HCT116 (cell line): ENCODE measurements around the gene CACNA1E. TPM values are rescaled to one million over a fixed set of nuclear protein-coding genes. Genes with fewer than 3 reads are reported as not detected.

Experiments
- ATAC-seq: fragments of 200-7000 bp; cut with Tn5 transposase; 2 replicates; pipeline ENCODE4 v1.9.1; 2020; ENCODE audit warnings: mild to moderate bottlenecking, moderate library complexity
- BruUV-seq: library from RNA; stranded (reverse); fragments of 400-500 nt; replicated peaks from 2 replicates; lab custom pipeline; 2021; lab: Mats Ljungman, UMichigan
- CTCF ChIA-PET: fragments of 300-600 bp; sonication (Branson Sonifier 250); formaldehyde crosslinking; loops from one replicate; lab custom pipeline; 2021; ENCODE audit warnings: antibody characterized with exemption; lab: Charles Lee
- POLR2A ChIA-PET: fragments of 300-600, 350-600 bp; sonication (Branson Sonifier 250); formaldehyde crosslinking; loops from one replicate; lab custom pipeline; 2021; ENCODE audit warnings: antibody characterized with exemption; lab: Charles Lee
- RAD21 ChIA-PET, 2 experiments: fragments of 300-600 bp; sonication (Branson Sonifier 250); formaldehyde crosslinking; loops; one replicate each; lab custom pipeline; 2023; ENCODE audit warnings: low total read pairs in 2 of 2; ENCODE audit not compliant: uncharacterized antibody in 2 of 2, unreplicated experiment in 2 of 2, low non-redundant PET in 1 of 2; lab: Charles Lee
- DNase-seq: peaks from one replicate; pipeline ENCODE4 v3.0.0-alpha.2; 2010; ENCODE audit warnings: low read depth, low spot score
- H2AFZ ChIP-seq: fragments of 200-600 bp; shearing (Covaris generic), sonication (generic); 2 replicates; pipeline ENCODE4 v1.6.1; 2017; ENCODE audit warnings: low read depth, mixed run types, mixed read lengths, antibody characterized with exemption, low read length; ENCODE audit not compliant: poor library complexity, severe bottlenecking
- H3K27ac ChIP-seq: 2 replicates; pipeline ENCODE4 v1.5.1; 2012; ENCODE audit warnings: low read depth, low read length
- H3K27me3 ChIP-seq: fragments of 200-600 bp; sonication (generic); 2 replicates; pipeline ENCODE4 v1.6.1; 2016; ENCODE audit warnings: mixed run types, low read length, mixed read lengths; ENCODE audit not compliant: insufficient read depth
- H3K36me3 ChIP-seq, 2 experiments: fragments of 200-500 bp in 1 of 2; fragments of 200-600 bp in 1 of 2; sonication (Bioruptor generic) in 1 of 2; sonication (generic) in 1 of 2; 2 replicates each; pipeline versions ENCODE4 v1.5.1 to v1.6.1; 2014 to 2016; ENCODE audit warnings: low read length in 2 of 2, inconsistent platforms in 1 of 2, mixed read lengths in 1 of 2, mixed run types in 1 of 2; ENCODE audit not compliant: insufficient read depth in 2 of 2, control insufficient read depth in 1 of 2
- H3K4me1 ChIP-seq, 2 experiments: fragments of 200-600 bp in 1 of 2; sonication (generic) in 1 of 2; 2 replicates each; pipeline versions ENCODE4 v1.5.1 to v1.6.1; 2012 to 2017; ENCODE audit warnings: low read length in 2 of 2, inconsistent platforms in 1 of 2, mild to moderate bottlenecking in 1 of 2, mixed read lengths in 1 of 2, mixed run types in 1 of 2, moderate library complexity in 1 of 2; ENCODE audit not compliant: insufficient read depth in 2 of 2, control insufficient read depth in 1 of 2
- H3K4me2 ChIP-seq: fragments of 200-600 bp; sonication (generic); 2 replicates; pipeline ENCODE4 v1.6.1; 2017; ENCODE audit warnings: mixed run types, low read length, mixed read lengths
- H3K4me3 ChIP-seq, 2 experiments: fragments of 200-600 bp in 1 of 2; sonication (generic) in 1 of 2; replicated peaks in 1 of 2; 2 replicates each; pipeline ENCODE4 v1.5.1; 2011 to 2016; ENCODE audit warnings: low read length in 2 of 2, control low read depth in 1 of 2, low read depth in 1 of 2, mild to moderate bottlenecking in 1 of 2, mixed read lengths in 1 of 2, mixed run types in 1 of 2
- H3K79me2 ChIP-seq: fragments of 200-600 bp; sonication (generic); 2 replicates; pipeline ENCODE4 v1.6.1; 2017; ENCODE audit warnings: mild to moderate bottlenecking, mixed run types, low read length, moderate library complexity, mixed read lengths; ENCODE audit not compliant: insufficient read depth
- H3K9ac ChIP-seq: fragments of 200-600 bp; sonication (generic); 2 replicates; pipeline ENCODE4 v1.6.1; 2016; ENCODE audit warnings: low read length, mixed read lengths
- H3K9me2 ChIP-seq: fragments of 200-600 bp; sonication (generic), shearing (Covaris generic); 2 replicates; pipeline ENCODE4 v1.6.1; 2017; ENCODE audit warnings: mixed run types, mild to moderate bottlenecking, moderate library complexity; ENCODE audit not compliant: insufficient read depth
- H3K9me3 ChIP-seq, 2 experiments: fragments of 200-500 bp in 1 of 2; fragments of 200-600 bp in 1 of 2; sonication (Bioruptor generic) in 1 of 2; sonication (generic) in 1 of 2; 2 replicates each; pipeline ENCODE4 v1.6.1; 2014 to 2017; ENCODE audit warnings: low read length in 2 of 2, mixed read lengths in 2 of 2, inconsistent platforms in 1 of 2, low read depth in 1 of 2, mild to moderate bottlenecking in 1 of 2, mixed run types in 1 of 2, moderate library complexity in 1 of 2; ENCODE audit not compliant: control insufficient read depth in 1 of 2, insufficient read depth in 1 of 2
- H4K20me1 ChIP-seq: fragments of 200-600 bp; sonication (generic), shearing (Covaris generic); 2 replicates; pipeline ENCODE4 v1.6.1; 2017; ENCODE audit warnings: mixed run types, mild to moderate bottlenecking, moderate library complexity; ENCODE audit not compliant: insufficient read depth
- EGR1 ChIP-seq: IDR thresholded peaks from 2 replicates; pipeline ENCODE4 v1.6.1; 2012; ENCODE audit warnings: low read depth
- ELF1 ChIP-seq: IDR thresholded peaks from 2 replicates; pipeline ENCODE4 v1.6.1; 2012; ENCODE audit warnings: low read depth, borderline replicate concordance
- EZH2 ChIP-seq: fragments of 200-600 bp; sonication (generic); IDR thresholded peaks from 2 replicates; pipeline ENCODE4 v1.6.1; 2017; ENCODE audit warnings: antibody characterized with exemption, mixed run types
- EZH2phosphoT487 ChIP-seq: fragments of 200-600 bp; IDR thresholded peaks from 2 replicates; pipeline ENCODE4 v1.6.1; 2018; ENCODE audit warnings: antibody characterized with exemption, borderline replicate concordance
- POLR2A ChIP-seq: IDR thresholded peaks from 2 replicates; pipeline ENCODE4 v1.7.0; 2011; ENCODE audit warnings: borderline replicate concordance; ENCODE audit not compliant: insufficient read depth, insufficient read length; ENCODE audit errors: extremely low read depth
- POLR2AphosphoS5 ChIP-seq: IDR thresholded peaks from 2 replicates; pipeline ENCODE4 v1.6.1; 2011; ENCODE audit warnings: mild to moderate bottlenecking, low read depth, low read length, moderate library complexity
- RAD21 ChIP-seq: IDR thresholded peaks from 2 replicates; pipeline ENCODE4 v1.6.1; 2012; ENCODE audit warnings: low read depth, mild to moderate bottlenecking
- SP1 ChIP-seq: IDR thresholded peaks from 2 replicates; pipeline ENCODE4 v1.6.1; 2012; ENCODE audit warnings: low read depth
- YY1 ChIP-seq: IDR thresholded peaks from 2 replicates; pipeline ENCODE4 v1.6.1; 2011; ENCODE audit warnings: low read length, low read depth, moderate library complexity, mild to moderate bottlenecking; ENCODE audit not compliant: insufficient replicate concordance; ENCODE audit errors: extremely low read depth
- ZFX ChIP-seq: fragments of 450-650 bp; IDR thresholded peaks from 2 replicates; pipeline ENCODE4 v1.6.1; 2017
- intact Hi-C: fragments of 100-400 bp; cut with micrococcal nuclease; formaldehyde crosslinking; loops from 2 replicates; pipeline ENCODE4 v1.10.0; 2022
- total RNA-seq: library from RNA; stranded (reverse); gene quantifications from one replicate; pipeline ENCODE4 v1.2.1, GENCODE V29; 2021; ENCODE audit not compliant: unreplicated experiment
- TF ChIP-seq, protein P1 (sequence below), 3 experiments: fragments of 200-600 bp in 1 of 3; sonication (generic) in 1 of 3; IDR thresholded peaks in 2 of 3; conservative IDR thresholded peaks in 1 of 3; 2 replicates each; pipeline ENCODE4 v1.5.1; 2012 to 2017; ENCODE audit warnings: low read depth in 2 of 3, low read length in 2 of 3, antibody characterized with exemption in 1 of 3, borderline replicate concordance in 1 of 3, control low read depth in 1 of 3, mild to moderate bottlenecking in 1 of 3, mixed read lengths in 1 of 3, mixed run types in 1 of 3, moderate library complexity in 1 of 3; ENCODE audit not compliant: insufficient read depth in 1 of 3
- TF ChIP-seq, protein P2 (sequence below): IDR thresholded peaks from 2 replicates; pipeline ENCODE4 v1.6.1; 2012
- TF ChIP-seq, protein P3 (sequence below): IDR thresholded peaks from 2 replicates; pipeline ENCODE4 v1.6.1; 2012; ENCODE audit warnings: low read depth

The CACNA1E gene
- total RNA-seq, 1 experiment from 2014 or later, result 0.02 TPM

DNA sequence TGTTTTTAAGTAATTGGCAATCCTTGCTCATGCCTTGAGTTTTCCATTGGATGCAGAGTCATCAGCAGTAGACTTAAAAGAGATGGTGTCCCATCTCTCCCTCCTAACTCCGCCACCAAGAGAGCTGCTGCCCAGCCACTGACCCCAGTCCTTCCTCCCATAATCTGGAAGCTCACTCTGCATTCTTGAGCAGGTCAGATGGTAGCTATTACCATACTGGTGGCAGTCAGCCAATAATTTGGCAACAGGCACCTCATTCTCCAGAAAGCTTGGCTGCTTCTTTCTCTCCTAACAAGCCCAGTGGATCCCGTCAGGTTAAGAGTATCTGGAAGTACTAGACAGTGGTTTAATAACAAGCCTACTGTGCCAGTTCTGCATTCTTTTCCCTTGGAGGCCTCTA is 306.1 kb downstream of the CACNA1E start (continued):
- TF ChIP-seq, protein P1, sequence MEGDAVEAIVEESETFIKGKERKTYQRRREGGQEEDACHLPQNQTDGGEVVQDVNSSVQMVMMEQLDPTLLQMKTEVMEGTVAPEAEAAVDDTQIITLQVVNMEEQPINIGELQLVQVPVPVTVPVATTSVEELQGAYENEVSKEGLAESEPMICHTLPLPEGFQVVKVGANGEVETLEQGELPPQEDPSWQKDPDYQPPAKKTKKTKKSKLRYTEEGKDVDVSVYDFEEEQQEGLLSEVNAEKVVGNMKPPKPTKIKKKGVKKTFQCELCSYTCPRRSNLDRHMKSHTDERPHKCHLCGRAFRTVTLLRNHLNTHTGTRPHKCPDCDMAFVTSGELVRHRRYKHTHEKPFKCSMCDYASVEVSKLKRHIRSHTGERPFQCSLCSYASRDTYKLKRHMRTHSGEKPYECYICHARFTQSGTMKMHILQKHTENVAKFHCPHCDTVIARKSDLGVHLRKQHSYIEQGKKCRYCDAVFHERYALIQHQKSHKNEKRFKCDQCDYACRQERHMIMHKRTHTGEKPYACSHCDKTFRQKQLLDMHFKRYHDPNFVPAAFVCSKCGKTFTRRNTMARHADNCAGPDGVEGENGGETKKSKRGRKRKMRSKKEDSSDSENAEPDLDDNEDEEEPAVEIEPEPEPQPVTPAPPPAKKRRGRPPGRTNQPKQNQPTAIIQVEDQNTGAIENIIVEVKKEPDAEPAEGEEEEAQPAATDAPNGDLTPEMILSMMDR (IDR thresholded peaks at IDR 0.05 in 2 of 3, conservative IDR thresholded peaks at IDR 0.05 in 1 of 3; ENCODE audit: borderline replicate concordance in 1 of 3, insufficient read depth in 1 of 3, low read depth in 2 of 3, low read length in 2 of 3), result no peak

DNA sequence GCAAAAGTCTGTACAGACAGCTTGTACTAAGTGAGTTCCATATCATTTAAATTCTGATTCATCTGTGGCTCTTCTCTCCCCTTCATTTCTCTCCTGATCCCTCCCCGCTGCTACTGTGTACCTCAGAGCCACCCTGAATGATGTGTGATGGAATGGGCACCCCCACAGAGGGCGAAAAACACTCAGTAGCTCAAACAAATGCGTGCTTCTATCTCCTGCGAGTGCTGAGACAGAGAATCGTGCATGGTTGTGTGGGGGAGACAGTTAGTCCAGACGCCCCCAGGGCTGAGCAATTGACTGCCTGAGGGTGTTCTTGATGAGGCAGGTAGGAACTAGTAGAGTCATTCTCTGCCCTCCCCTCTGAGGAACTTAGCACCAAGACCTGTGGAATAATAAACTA is 308.4 kb downstream of the CACNA1E start:
- no peaks in the 10 kb centered on the region for H3K9me3 ChIP-seq
- intact Hi-C loops, result no loop called here
- H3K36me3 ChIP-seq, result no peaks in the 10 kb centered on the region
- ChIA-PET POLR2A (no interaction called here), CTCF (no interaction called here), RAD21 (no interaction called here)
- DNase-seq (no peak), ATAC-seq (no peak)
- H3K79me2 ChIP-seq, result no peaks in the 10 kb centered on the region
- H3K4me1 ChIP-seq, result no peaks in the 10 kb centered on the region
- H3K9me2 ChIP-seq, result no peaks in the 10 kb centered on the region
- H3K27me3 ChIP-seq, result peaks cover 60% of the 10 kb centered on the region
- no TSS peak for BruUV-seq
- H4K20me1 ChIP-seq, result no peaks in the 10 kb centered on the region
- TF ChIP-seq EGR1, result no peak
- TF ChIP-seq RAD21, result no peak
- no peak for TF ChIP-seq SP1
- TF ChIP-seq EZH2phosphoT487, result no peak
- TF ChIP-seq, protein P1 (IDR thresholded peaks at IDR 0.05 in 2 of 3, conservative IDR thresholded peaks at IDR 0.05 in 1 of 3; ENCODE audit: borderline replicate concordance in 1 of 3, insufficient read depth in 1 of 3, low read depth in 2 of 3, low read length in 2 of 3), result no peak
- no peak for TF ChIP-seq POLR2A
- TF ChIP-seq, protein P2, sequence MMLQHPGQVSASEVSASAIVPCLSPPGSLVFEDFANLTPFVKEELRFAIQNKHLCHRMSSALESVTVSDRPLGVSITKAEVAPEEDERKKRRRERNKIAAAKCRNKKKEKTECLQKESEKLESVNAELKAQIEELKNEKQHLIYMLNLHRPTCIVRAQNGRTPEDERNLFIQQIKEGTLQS, result no peak
- no peak for TF ChIP-seq YY1
- TF ChIP-seq ELF1, result no peak
- no peak for TF ChIP-seq ZFX
- no peak for TF ChIP-seq POLR2AphosphoS5
- TF ChIP-seq, protein P3, sequence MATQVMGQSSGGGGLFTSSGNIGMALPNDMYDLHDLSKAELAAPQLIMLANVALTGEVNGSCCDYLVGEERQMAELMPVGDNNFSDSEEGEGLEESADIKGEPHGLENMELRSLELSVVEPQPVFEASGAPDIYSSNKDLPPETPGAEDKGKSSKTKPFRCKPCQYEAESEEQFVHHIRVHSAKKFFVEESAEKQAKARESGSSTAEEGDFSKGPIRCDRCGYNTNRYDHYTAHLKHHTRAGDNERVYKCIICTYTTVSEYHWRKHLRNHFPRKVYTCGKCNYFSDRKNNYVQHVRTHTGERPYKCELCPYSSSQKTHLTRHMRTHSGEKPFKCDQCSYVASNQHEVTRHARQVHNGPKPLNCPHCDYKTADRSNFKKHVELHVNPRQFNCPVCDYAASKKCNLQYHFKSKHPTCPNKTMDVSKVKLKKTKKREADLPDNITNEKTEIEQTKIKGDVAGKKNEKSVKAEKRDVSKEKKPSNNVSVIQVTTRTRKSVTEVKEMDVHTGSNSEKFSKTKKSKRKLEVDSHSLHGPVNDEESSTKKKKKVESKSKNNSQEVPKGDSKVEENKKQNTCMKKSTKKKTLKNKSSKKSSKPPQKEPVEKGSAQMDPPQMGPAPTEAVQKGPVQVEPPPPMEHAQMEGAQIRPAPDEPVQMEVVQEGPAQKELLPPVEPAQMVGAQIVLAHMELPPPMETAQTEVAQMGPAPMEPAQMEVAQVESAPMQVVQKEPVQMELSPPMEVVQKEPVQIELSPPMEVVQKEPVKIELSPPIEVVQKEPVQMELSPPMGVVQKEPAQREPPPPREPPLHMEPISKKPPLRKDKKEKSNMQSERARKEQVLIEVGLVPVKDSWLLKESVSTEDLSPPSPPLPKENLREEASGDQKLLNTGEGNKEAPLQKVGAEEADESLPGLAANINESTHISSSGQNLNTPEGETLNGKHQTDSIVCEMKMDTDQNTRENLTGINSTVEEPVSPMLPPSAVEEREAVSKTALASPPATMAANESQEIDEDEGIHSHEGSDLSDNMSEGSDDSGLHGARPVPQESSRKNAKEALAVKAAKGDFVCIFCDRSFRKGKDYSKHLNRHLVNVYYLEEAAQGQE, result no peak
- no peak for TF ChIP-seq EZH2
- TF ChIP-seq, all 23 proteins: peak for 0
- Histone ChIP-seq H3K9ac (no peak overlapping the region), H2AFZ (no peak overlapping the region), H3K4me3 (no peak overlapping the region), H3K4me2 (no peak overlapping the region), H3K27ac (no peak overlapping the region)
